C4-2B (cell line): ENCODE measurements around the gene VIPR1.

Experiments
- H3K27ac ChIP-seq: fragments of 450-650 bp; 2 replicates; pipeline ENCODE4 v1.5.1; 2017
- CTCF ChIP-seq: fragments of 450-650 bp; conservative IDR thresholded peaks from 2 replicates; pipeline ENCODE4 v1.5.1; 2017; ENCODE audit warnings: mild to moderate bottlenecking
- ZFX ChIP-seq: fragments of 450-650 bp; IDR thresholded peaks from 2 replicates; pipeline ENCODE4 v1.6.1; 2017

Gene VIPR1

GRCh38 chr3:42495393-42495792 lies 7.0 kb upstream of the VIPR1 start:
- TF ChIP-seq ZFX: no peak
- TF ChIP-seq CTCF: no peak
- H3K27ac ChIP-seq: no peak overlapping the region

GRCh38 chr3:42497009-42497731 lies 5.3 kb upstream of the VIPR1 start:
- TF ChIP-seq ZFX: no peak
- no peak for TF ChIP-seq CTCF
- no peak overlapping the region for H3K27ac ChIP-seq

- TF ChIP-seq ZFX (no peak), CTCF (no peak)
- no peak overlapping the region for H3K27ac ChIP-seq
These were observed 4.4 kb upstream of the VIPR1 start for GRCh38 chr3:42498034-42498433.

- TF ChIP-seq CTCF (no peak), ZFX (no peak)
These were observed 3.5 kb upstream of the VIPR1 start for GRCh38 chr3:42498791-42499477.

GRCh38 chr3:42499478-42499871 lies 3.0 kb upstream of the VIPR1 start:
- TF ChIP-seq ZFX: no peak
- no peak for TF ChIP-seq CTCF
- H3K27ac ChIP-seq: no peak overlapping the region

More at GRCh38 chr3:42498791-42499477, 3.5 kb upstream of the VIPR1 start:
- no peak overlapping the region for H3K27ac ChIP-seq

- no peak for TF ChIP-seq ZFX
- no peak for TF ChIP-seq CTCF
- H3K27ac ChIP-seq: no peak overlapping the region
These were observed 2.4 kb upstream of the VIPR1 start for GRCh38 chr3:42500091-42500490.

GRCh38 chr3:42500909-42501308 lies 1.5 kb upstream of the VIPR1 start:
- no peak overlapping the region for H3K27ac ChIP-seq
- TF ChIP-seq ZFX: no peak
- TF ChIP-seq CTCF: no peak
